Suprapubic skin (tissue), 3 donors: ENCODE measurements around the gene CUEDC1.

ENCODE experiments used
- CTCF ChIP-seq, 2 donors: fragments of 200-600 bp in 1 of 2; fragments of 450-650 bp in 1 of 2; sonication (generic) in 1 of 2; IDR thresholded peaks; one replicate each; pipeline ENCODE4 v1.5.1; 2016 to 2019; ENCODE audit warnings: antibody characterized with exemption in 2 of 2, mild to moderate bottlenecking in 1 of 2, moderate library complexity in 1 of 2
- POLR2A ChIP-seq, 2 donors: fragments of 450-650 bp; IDR thresholded peaks; one replicate each; pipeline ENCODE4 v1.6.1; 2017; ENCODE audit warnings: antibody characterized with exemption in 2 of 2, mild to moderate bottlenecking in 2 of 2, moderate library complexity in 2 of 2

- TF ChIP-seq CTCF (IDR thresholded peaks at IDR 0.05) (no peak), POLR2A (IDR thresholded peaks at IDR 0.05) (no peak)
Observed at GRCh38 chr17:57819867-57820266, 135.3 kb downstream of the CUEDC1 start.
